HuH-7 (cell line): ENCODE results near the gene FERMT3.
"Not testable (repeated sequence)": the region's sequence is repeated elsewhere in the genome, so short reads cannot be mapped to it uniquely, and the experiment has no call there.

Experiments used
- DNase-seq: peaks from one replicate; pipeline ENCODE4 v3.0.0; 2011; ENCODE audit warnings: low spot score

FERMT3 gene

GRCh38 chr11:64206457-64207255 lies at the start of gene FERMT3:
FERMT3 (plus strand) TSS chr11:64206721; CDS start chr11:64207365, 644 bp downstream.
- DNase-seq: no peak

- no peak for DNase-seq
Observed at GRCh38 chr11:64157631-64158394, 48.7 kb upstream of the FERMT3 start.

GRCh38 chr11:64161037-64161436 lies 45.5 kb upstream of the FERMT3 start:
- DNase-seq: no peak

GRCh38 chr11:64162769-64163168 lies 43.8 kb upstream of the FERMT3 start:
- not testable (repeated sequence) for DNase-seq

GRCh38 chr11:64163951-64164350 lies 42.6 kb upstream of the FERMT3 start:
- no peak for DNase-seq

GRCh38 chr11:64164392-64165312 lies 41.9 kb upstream of the FERMT3 start:
- DNase-seq: no peak

GRCh38 chr11:64165481-64165841 lies 41.1 kb upstream of the FERMT3 start:
- no peak for DNase-seq

- DNase-seq: peak; percentile 79
Observed at GRCh38 chr11:64165842-64166635, 40.5 kb upstream of the FERMT3 start, which contains the start of gene MACROD1. MACROD1 (minus strand) TSS chr11:64166113; CDS start chr11:64165994, 119 bp downstream.

- DNase-seq: no peak
Observed at GRCh38 chr11:64170419-64170818, 36.1 kb upstream of the FERMT3 start.

GRCh38 chr11:64173616-64174355 lies 32.7 kb upstream of the FERMT3 start:
- no peak for DNase-seq

GRCh38 chr11:64176751-64177150 lies 29.8 kb upstream of the FERMT3 start:
- no peak for DNase-seq

- no peak for DNase-seq
Observed at GRCh38 chr11:64178203-64178602, 28.3 kb upstream of the FERMT3 start.

GRCh38 chr11:64178951-64179639 lies 27.4 kb upstream of the FERMT3 start:
- DNase-seq: no peak

GRCh38 chr11:64180891-64181290 lies 25.6 kb upstream of the FERMT3 start:
- DNase-seq: no peak

- DNase-seq: no peak
Observed at GRCh38 chr11:64181506-64182411, 24.8 kb upstream of the FERMT3 start.

GRCh38 chr11:64183890-64184289 lies 22.6 kb upstream of the FERMT3 start:
- no peak for DNase-seq

- peak; percentile 39 for DNase-seq
Observed at GRCh38 chr11:64185175-64185692, 21.3 kb upstream of the FERMT3 start.

GRCh38 chr11:64185693-64186491 lies 20.6 kb upstream of the FERMT3 start, which contains the start of gene STIP1:
STIP1 (plus strand) TSS chr11:64186171; CDS start chr11:64186262, 91 bp downstream.
- DNase-seq: peak; percentile 97
